Measurements from ENCODE around the gene DNAAF1. TPM values are rescaled to one million over a fixed set of nuclear protein-coding genes. Genes with fewer than 3 reads are reported as not detected.

DNAAF1 gene
- total RNA-seq, 4 donors from 2014 or later, result under 0.01 TPM; not detected in 3

- Histone ChIP-seq H3K36me3 (peaks cover 0 to 29% (median 0%) of the 10 kb centered on the region in 3 donors), H3K9me3 (no peaks in the 10 kb centered on the region), H3K4me3 (no peak within 1 kb of the TSS), H3K27ac (no peak within 1 kb of the TSS), H3K27me3 (no peaks in the 10 kb centered on the region), H3K4me1 (peaks cover 5 to 38% (median 9%) of the 10 kb centered on the region in 3 donors)
- TF ChIP-seq POLR2A (IDR thresholded peaks at IDR 0.05) (no peak), CTCF (IDR thresholded peaks at IDR 0.05) (no peak)
- no peak for DNase-seq
- WGBS, 2 donors, result 91 to 100% methylated on average over 1 to 17 of the region's 47 CpGs
- intact Hi-C loops (cut with DNase I), result no loop called here
Measured at GRCh38 chr16:84190731-84191388, 45.8 kb downstream of the DNAAF1 start, which contains the start of gene ADAD2. ADAD2 (plus strand) TSS chr16:84191157; CDS start chr16:84191231, 74 bp downstream.

GRCh38 chr16:84191466-84191865, 46.4 kb downstream of the DNAAF1 start:
- peaks cover 0 to 29% (median 0%) of the 10 kb centered on the region in 3 donors for H3K36me3 ChIP-seq
- no peaks in the 10 kb centered on the region for H3K27me3 ChIP-seq
- TF ChIP-seq POLR2A (IDR thresholded peaks at IDR 0.05) (no peak), CTCF (IDR thresholded peaks at IDR 0.05) (no peak)
- H3K27ac ChIP-seq, result no peak overlapping the region
- H3K4me3 ChIP-seq, result no peak overlapping the region
- WGBS, 2 donors, result 88 to 100% methylated on average over 1 to 5 of the region's 16 CpGs
- H3K4me1 ChIP-seq, result peaks cover 5 to 38% (median 8%) of the 10 kb centered on the region in 3 donors
- no peaks in the 10 kb centered on the region for H3K9me3 ChIP-seq
- no peak for DNase-seq
- intact Hi-C loops (cut with DNase I), result no loop called here

GRCh38 chr16:84193480-84193879, 48.4 kb downstream of the DNAAF1 start:
- TF ChIP-seq POLR2A (IDR thresholded peaks at IDR 0.05) (no peak), CTCF (IDR thresholded peaks at IDR 0.05) (no peak)
- Histone ChIP-seq H3K36me3 (peaks cover 0 to 29% (median 0%) of the 10 kb centered on the region in 3 donors), H3K27me3 (no peaks in the 10 kb centered on the region), H3K27ac (no peak overlapping the region), H3K9me3 (no peaks in the 10 kb centered on the region), H3K4me3 (no peak overlapping the region), H3K4me1 (peaks cover 17 to 52% (median 19%) of the 10 kb centered on the region in 3 donors)
- WGBS, 2 donors, result 76 to 82% methylated on average over 6 to 7 of the region's 7 CpGs
- no peak for DNase-seq
- intact Hi-C loops (cut with DNase I), result no loop called here

- Histone ChIP-seq H3K4me1 (peaks cover 23 to 57% (median 25%) of the 10 kb centered on the region in 3 donors), H3K36me3 (peaks cover 0 to 29% (median 0%) of the 10 kb centered on the region in 3 donors), H3K9me3 (no peaks in the 10 kb centered on the region), H3K27me3 (no peaks in the 10 kb centered on the region), H3K4me3 (no peak overlapping the region), H3K27ac (no peak overlapping the region)
- WGBS, 2 donors, result 83 to 84% methylated on average over 9 to 11 of the region's 11 CpGs
- intact Hi-C loops (cut with DNase I), result no loop called here
- DNase-seq, result no peak
- TF ChIP-seq CTCF (IDR thresholded peaks at IDR 0.05) (no peak), POLR2A (IDR thresholded peaks at IDR 0.05) (no peak)
Measured at GRCh38 chr16:84194018-84194417, 48.9 kb downstream of the DNAAF1 start.

GRCh38 chr16:84194470-84195200, 49.5 kb downstream of the DNAAF1 start:
- peak overlapping the region in 3 of 4 donors; percentile 91 to 94 (median 91) for H3K27ac ChIP-seq
- intact Hi-C loops (cut with DNase I), result no loop called here
- no peak for TF ChIP-seq POLR2A (IDR thresholded peaks at IDR 0.05)
- TF ChIP-seq CTCF (IDR thresholded peaks at IDR 0.05), result no peak
- peak overlapping the region in 1 of 4 donors; percentile 47 for H3K4me3 ChIP-seq
- DNase-seq, result no peak
- H3K27me3 ChIP-seq, result no peaks in the 10 kb centered on the region
- H3K9me3 ChIP-seq, result no peaks in the 10 kb centered on the region
- peaks cover 29 to 63% (median 29%) of the 10 kb centered on the region in 3 donors for H3K4me1 ChIP-seq
- peaks cover 0 to 29% (median 0%) of the 10 kb centered on the region in 3 donors for H3K36me3 ChIP-seq
- WGBS, 2 donors, result 58 to 61% methylated on average over 2 to 7 of the region's 34 CpGs

Data from esophagus squamous epithelium (tissue), 5 donors.